ENCODE measurements around the gene SEMA5A. TPM values are rescaled to one million over a fixed set of nuclear protein-coding genes. Genes with fewer than 3 reads are reported as not detected.

The SEMA5A gene
- total RNA-seq, 1 donor from 2014 or later = 1.3 TPM

- intact Hi-C loops (cut with micrococcal nuclease) = no loop called here
These were observed 66.5 kb downstream of the SEMA5A start for GRCh38 chr5:9479361-9479760.

- intact Hi-C loops (cut with micrococcal nuclease) = no loop called here
These were observed 68.3 kb downstream of the SEMA5A start for GRCh38 chr5:9477537-9477936.

GRCh38 chr5:9474219-9475002 lies 71.5 kb downstream of the SEMA5A start:
- intact Hi-C loops (cut with micrococcal nuclease) = no loop called here

GRCh38 chr5:9473624-9474023 lies 72.3 kb downstream of the SEMA5A start:
- intact Hi-C loops (cut with micrococcal nuclease) = no loop called here

- intact Hi-C loops (cut with micrococcal nuclease) = no loop called here
These were observed 75.5 kb downstream of the SEMA5A start for GRCh38 chr5:9470410-9470809.

GRCh38 chr5:9468060-9468388 lies 77.9 kb downstream of the SEMA5A start:
- intact Hi-C loops (cut with micrococcal nuclease) = no loop called here

- intact Hi-C loops (cut with micrococcal nuclease) = no loop called here
These were observed 78.4 kb downstream of the SEMA5A start for GRCh38 chr5:9467199-9468059.

GRCh38 chr5:9466697-9467096 lies 79.2 kb downstream of the SEMA5A start:
- intact Hi-C loops (cut with micrococcal nuclease) = no loop called here

- intact Hi-C loops (cut with micrococcal nuclease) = no loop called here
These were observed 81.4 kb downstream of the SEMA5A start for GRCh38 chr5:9464478-9464877.

GRCh38 chr5:9462109-9462508 lies 83.8 kb downstream of the SEMA5A start:
- intact Hi-C loops (cut with micrococcal nuclease) = no loop called here

- intact Hi-C loops (cut with micrococcal nuclease) = no loop called here
These were observed 84.8 kb downstream of the SEMA5A start for GRCh38 chr5:9460885-9461645.

- intact Hi-C loops (cut with micrococcal nuclease) = no loop called here
These were observed 89.3 kb downstream of the SEMA5A start for GRCh38 chr5:9456435-9457042.

GRCh38 chr5:9455826-9456434 lies 89.9 kb downstream of the SEMA5A start:
- intact Hi-C loops (cut with micrococcal nuclease) = no loop called here

- intact Hi-C loops (cut with micrococcal nuclease) = no loop called here
These were observed 91.4 kb downstream of the SEMA5A start for GRCh38 chr5:9454491-9454890.

- intact Hi-C loops (cut with micrococcal nuclease) = no loop called here
These were observed 91.8 kb downstream of the SEMA5A start for GRCh38 chr5:9454012-9454481.

GRCh38 chr5:9453480-9454011 lies 92.3 kb downstream of the SEMA5A start:
- intact Hi-C loops (cut with micrococcal nuclease) = no loop called here

- intact Hi-C loops (cut with micrococcal nuclease) = no loop called here
These were observed 93.7 kb downstream of the SEMA5A start for GRCh38 chr5:9452181-9452580.

- intact Hi-C loops (cut with micrococcal nuclease) = no loop called here
These were observed 94.8 kb downstream of the SEMA5A start for GRCh38 chr5:9451037-9451436.

- intact Hi-C loops (cut with micrococcal nuclease) = no loop called here
These were observed 98.2 kb downstream of the SEMA5A start for GRCh38 chr5:9447691-9448090.

- intact Hi-C loops (cut with micrococcal nuclease) = no loop called here
These were observed 100.0 kb downstream of the SEMA5A start for GRCh38 chr5:9445826-9446388.

Measured in T-helper 2 cell treated with Interferon-gamma antibody and Interleukin-4, amounts not matched to agents 100 ng/mL and 5 ng/mL, for 36 hours (primary cell).